22Rv1 (cell line): ENCODE measurements around the gene OPN4.

Experiments
- ZFX ChIP-seq: fragments of 450-650 bp; IDR thresholded peaks from 2 replicates; pipeline ENCODE4 v1.6.1; 2017; ENCODE audit warnings: antibody characterized with exemption, borderline replicate concordance
- TF ChIP-seq, protein P1 (sequence below): fragments of 450-650 bp; IDR thresholded peaks from 2 replicates; pipeline ENCODE4 v1.5.1; 2017; ENCODE audit warnings: mild to moderate bottlenecking

GRCh38 chr10:86632009-86632800 is 22.1 kb upstream of the OPN4 start:
- TF ChIP-seq, protein P1, sequence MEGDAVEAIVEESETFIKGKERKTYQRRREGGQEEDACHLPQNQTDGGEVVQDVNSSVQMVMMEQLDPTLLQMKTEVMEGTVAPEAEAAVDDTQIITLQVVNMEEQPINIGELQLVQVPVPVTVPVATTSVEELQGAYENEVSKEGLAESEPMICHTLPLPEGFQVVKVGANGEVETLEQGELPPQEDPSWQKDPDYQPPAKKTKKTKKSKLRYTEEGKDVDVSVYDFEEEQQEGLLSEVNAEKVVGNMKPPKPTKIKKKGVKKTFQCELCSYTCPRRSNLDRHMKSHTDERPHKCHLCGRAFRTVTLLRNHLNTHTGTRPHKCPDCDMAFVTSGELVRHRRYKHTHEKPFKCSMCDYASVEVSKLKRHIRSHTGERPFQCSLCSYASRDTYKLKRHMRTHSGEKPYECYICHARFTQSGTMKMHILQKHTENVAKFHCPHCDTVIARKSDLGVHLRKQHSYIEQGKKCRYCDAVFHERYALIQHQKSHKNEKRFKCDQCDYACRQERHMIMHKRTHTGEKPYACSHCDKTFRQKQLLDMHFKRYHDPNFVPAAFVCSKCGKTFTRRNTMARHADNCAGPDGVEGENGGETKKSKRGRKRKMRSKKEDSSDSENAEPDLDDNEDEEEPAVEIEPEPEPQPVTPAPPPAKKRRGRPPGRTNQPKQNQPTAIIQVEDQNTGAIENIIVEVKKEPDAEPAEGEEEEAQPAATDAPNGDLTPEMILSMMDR: no peak
- TF ChIP-seq ZFX: no peak
